Measurements from ENCODE around the gene LRRC71. TPM values are rescaled to one million over a fixed set of nuclear protein-coding genes. Genes with fewer than 3 reads are reported as not detected.

Gene LRRC71
- total and polyA plus RNA-seq, 2 of the 13 experiments (the other 11 are each of a cell fraction or from before 2014, with no cell fraction given) = not detected

GRCh38 chr1:156924478-156925153 lies 4.2 kb downstream of the LRRC71 start (continued):
- no peak for TF ChIP-seq ZBTB49 (CRISPR knock-in tag; IDR thresholded peaks at IDR 0.05; ENCODE audit: borderline replicate concordance)
- TF ChIP-seq ZNF501 (CRISPR knock-in tag; IDR thresholded peaks at IDR 0.05) = no peak

- Histone ChIP-seq H3K4me1 (ENCODE audit: insufficient read depth, low read length) (0 out of 2 replicates have a peak, but pooled peaks cover 10% of the 10 kb centered on the region), H3K9ac (ENCODE audit: insufficient read depth, low read depth, low read length) (no peak overlapping the region), H3K4me3 (replicated peaks in 1 of 3; ENCODE audit: insufficient read depth in 1 of 3, low read depth in 2 of 3, low read length in 3 of 3) (no peak overlapping the region), H3K9me3 (ENCODE audit: low read length) (no peaks in the 10 kb centered on the region), H3K4me2 (ENCODE audit: low read depth, low read length) (no peak overlapping the region), H3K79me2 (ENCODE audit: insufficient read depth, low read length) (no peaks in the 10 kb centered on the region), H2AFZ (ENCODE audit: low read length) (no peak overlapping the region), H3K36me3 (replicated peaks in 1 of 2; ENCODE audit: control insufficient read depth in 1 of 2, insufficient read depth in 2 of 2, low read length in 2 of 2) (no peaks in the 10 kb centered on the region), H3K27me3 (ENCODE audit: control insufficient read depth in 1 of 2, insufficient read depth in 2 of 2, low read length in 2 of 2) (peaks cover 23 to 89% of the 10 kb centered on the region in 2 experiments; a peak in 4 of 5 replicates), H4K20me1 (ENCODE audit: insufficient read depth, low read length) (0 out of 2 replicates have a peak, but pooled peaks cover 4% of the 10 kb centered on the region), H3K27ac (ENCODE audit: extremely low read length, insufficient read depth, low read length) (no peak overlapping the region)
- WGBS (ENCODE audit: low lambda C conversion rate) = 8% methylated on average over 5 of the region's 5 CpGs
- no TSS peak for BruUV-seq (replicated peaks)
- FAIRE-seq = no peak
- in situ Hi-C loops (cut with HindIII; ENCODE audit: extremely low pct_ligation_motif_present, low pct_unique_long_range_greater_than_20kb) (loop anchor here (5.0 to 10.0 kb wide), 2 partner anchors 33 to 231 kb away; partner anchors contain the start of gene PEAR1), intact Hi-C loops (cut with micrococcal nuclease; ENCODE audit: unreplicated experiment) (no loop called here)
- no peak for ATAC-seq
- ChIA-PET POLR2A (no interaction called here), CTCF (ENCODE audit: low intra/inter-chr PET ratio, low total read pairs) (no interaction called here)
- no peak for DNase-seq (ENCODE audit: low spot score)
- TF ChIP-seq AKNA (CRISPR knock-in tag; IDR thresholded peaks at IDR 0.05; ENCODE audit: borderline replicate concordance) (no peak), ZNF329 (CRISPR knock-in tag; IDR thresholded peaks at IDR 0.05; ENCODE audit: low read depth) (no peak), ARID5B (CRISPR knock-in tag; IDR thresholded peaks at IDR 0.05) (no peak), ZNF205 (CRISPR knock-in tag; IDR thresholded peaks at IDR 0.05) (no peak), ZNF772 (CRISPR knock-in tag; IDR thresholded peaks at IDR 0.05) (no peak), JUND (CRISPR knock-in tag; IDR thresholded peaks at IDR 0.05) (no peak)
These were observed 5.0 kb downstream of the LRRC71 start for GRCh38 chr1:156925154-156926010.

All from HepG2 (cell line).